GM19099 (cell line): ENCODE results near the gene JPT2.

ENCODE experiments used
- POLR2A ChIP-seq: IDR thresholded peaks from 3 replicates; pipeline ENCODE4 v1.6.1; 2011; ENCODE audit warnings: low read depth; ENCODE audit not compliant: insufficient read length; ENCODE audit errors: extremely low read depth

JPT2 gene

DNA sequence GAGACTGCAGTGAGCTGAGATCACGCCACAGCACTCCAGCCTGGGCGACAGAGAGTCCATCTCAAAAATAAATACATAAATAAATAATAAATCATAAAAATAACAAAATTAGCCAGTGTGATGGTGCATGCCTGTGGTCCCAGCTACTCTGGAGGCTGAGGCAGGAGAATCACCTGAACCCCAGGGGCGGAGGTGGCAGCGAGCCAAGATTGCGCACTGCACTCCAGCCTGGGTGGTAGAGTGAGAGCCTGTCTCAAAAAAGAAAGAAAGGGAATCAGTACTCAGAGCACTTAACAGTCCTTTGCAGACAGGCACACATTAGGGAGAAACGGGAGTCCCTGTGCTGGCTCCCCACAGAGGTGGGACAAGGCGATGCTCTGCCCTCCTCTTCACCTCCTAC, 53.0 kb downstream of the JPT2 start:
- no peak for TF ChIP-seq POLR2A

DNA sequence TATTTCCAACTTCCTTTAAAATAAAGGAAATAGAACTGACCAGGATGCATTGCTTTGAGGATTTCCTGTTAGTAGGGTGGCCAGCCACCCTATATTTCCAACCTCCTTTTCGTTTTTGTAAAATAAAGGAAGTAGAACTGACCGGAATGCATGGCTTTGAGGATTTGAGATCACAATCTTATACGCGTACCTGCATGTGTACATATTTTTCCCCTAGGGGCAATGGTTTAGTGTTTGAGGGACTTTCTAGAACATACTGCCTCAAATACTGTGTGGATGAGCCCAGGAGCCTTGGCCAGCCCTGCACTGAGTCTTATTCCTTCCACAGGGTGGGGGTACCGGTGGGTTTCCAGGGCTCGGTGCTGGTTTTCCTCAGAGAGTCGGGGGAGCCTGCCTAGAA, 53.5 kb downstream of the JPT2 start:
- no peak for TF ChIP-seq POLR2A

DNA sequence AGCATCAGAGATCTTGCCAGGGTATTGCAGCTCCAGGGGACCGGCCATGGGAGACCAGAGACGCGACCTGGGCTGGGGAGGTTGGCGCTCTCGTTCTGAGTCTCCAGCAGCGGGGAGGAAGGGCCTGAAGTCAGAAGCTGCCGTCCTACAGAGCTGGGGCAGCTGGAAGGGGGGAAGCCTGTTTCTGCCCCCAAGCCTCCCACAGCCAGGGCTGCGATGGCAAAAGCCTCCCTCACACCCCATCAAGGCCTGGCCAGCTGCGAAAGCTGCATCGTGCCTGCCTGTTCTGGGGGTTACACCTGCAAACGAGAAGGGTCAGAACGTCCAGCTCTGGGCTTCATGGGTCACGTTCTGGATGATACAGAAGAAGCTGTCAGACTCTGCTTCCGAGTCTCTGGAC, 54.0 kb downstream of the JPT2 start:
- no peak for TF ChIP-seq POLR2A

DNA sequence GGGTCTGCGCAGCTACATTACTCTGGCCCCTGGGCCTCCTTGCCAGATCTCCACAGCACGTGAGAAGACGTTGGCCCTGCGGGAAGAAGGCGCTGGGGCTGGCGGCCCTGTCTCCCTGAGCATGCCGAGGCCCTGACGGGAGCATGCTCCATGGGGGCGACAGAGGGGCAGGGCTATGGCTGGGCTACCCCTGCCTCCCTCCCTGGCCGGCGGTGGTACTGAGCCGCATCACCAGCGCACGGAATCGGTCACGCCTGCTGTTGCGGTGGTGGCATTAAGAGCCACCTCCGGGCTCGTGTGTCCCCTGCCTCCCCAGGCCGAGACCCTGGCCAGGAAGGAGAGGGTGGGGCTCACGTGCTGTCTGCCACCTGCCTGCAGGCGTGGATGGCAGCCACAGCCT, 56.0 kb downstream of the JPT2 start:
- no peak for TF ChIP-seq POLR2A

DNA sequence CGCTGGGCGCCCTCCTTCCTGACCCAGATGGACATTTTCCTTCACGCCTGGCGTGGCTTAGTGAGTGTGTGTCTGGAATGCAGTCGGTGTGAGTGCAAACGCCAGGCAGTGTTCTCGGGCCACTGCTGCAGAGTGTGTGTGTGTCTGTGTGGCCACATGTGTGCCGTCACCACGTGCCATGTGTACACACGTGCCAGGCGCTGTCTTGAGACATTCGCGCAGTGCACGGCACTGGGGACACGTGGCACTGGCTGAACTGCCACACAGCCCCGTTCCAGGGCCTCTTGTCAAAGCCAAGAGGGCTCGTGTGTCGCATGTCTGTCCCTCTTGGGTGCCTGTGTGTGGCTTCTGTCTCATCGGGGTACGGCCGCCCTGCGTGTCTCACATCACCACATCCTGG, 56.7 kb downstream of the JPT2 start:
- no peak for TF ChIP-seq POLR2A

DNA sequence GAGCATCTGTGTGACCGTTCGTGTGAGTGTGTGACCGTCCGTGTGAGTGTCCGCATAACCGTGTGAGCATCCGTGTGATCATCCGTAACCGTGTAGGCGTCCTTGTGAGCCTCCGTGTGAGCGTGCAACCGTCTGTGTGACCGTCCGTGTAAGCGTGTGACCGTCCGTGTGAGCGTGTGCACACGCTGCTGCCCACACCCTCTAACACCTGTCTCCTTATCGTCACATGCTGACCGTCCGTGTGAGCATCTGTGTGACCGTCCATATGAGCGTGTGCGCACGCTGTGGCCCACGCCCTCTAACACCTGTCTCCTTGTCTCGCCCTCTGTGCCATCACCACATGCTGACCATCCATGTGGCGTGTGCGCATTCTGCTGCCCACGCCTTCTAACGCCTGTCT, 62.2 kb downstream of the JPT2 start:
- TF ChIP-seq POLR2A = no peak

DNA sequence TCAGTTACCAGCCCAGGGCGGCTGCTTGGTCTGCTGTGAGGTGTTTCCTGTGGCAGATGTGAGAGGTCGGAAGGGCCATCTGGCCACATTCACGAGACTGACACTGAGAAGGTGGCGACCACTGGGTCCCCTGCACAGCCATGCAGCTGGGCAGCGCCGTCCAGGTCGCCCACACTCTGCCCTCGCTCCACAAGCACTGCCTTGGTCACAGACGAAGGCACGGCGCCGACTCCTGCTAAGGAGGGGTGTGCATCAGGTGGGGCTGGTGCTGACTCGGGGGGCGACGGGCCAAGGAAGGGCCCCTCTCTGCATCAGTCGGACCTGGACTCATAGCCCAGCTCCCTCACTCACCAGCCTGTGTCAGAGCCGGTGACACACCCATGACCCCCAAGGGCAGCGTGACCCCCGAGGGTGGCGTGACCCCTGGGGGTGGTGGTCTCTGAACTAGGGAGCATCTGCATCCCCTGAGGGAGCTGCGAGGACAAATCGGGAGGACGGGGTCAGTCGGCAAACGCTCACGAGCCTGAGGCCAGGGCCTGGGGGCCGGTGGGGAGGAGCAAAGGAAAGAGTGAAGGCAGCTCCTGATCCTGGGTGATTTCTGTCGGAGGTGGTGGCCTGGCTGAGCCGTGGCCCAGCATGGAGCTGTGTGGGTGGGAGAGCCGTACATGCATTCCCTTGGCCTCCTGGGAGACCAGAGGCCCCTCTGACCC, 62.9 kb downstream of the JPT2 start:
- no peak for TF ChIP-seq POLR2A

DNA sequence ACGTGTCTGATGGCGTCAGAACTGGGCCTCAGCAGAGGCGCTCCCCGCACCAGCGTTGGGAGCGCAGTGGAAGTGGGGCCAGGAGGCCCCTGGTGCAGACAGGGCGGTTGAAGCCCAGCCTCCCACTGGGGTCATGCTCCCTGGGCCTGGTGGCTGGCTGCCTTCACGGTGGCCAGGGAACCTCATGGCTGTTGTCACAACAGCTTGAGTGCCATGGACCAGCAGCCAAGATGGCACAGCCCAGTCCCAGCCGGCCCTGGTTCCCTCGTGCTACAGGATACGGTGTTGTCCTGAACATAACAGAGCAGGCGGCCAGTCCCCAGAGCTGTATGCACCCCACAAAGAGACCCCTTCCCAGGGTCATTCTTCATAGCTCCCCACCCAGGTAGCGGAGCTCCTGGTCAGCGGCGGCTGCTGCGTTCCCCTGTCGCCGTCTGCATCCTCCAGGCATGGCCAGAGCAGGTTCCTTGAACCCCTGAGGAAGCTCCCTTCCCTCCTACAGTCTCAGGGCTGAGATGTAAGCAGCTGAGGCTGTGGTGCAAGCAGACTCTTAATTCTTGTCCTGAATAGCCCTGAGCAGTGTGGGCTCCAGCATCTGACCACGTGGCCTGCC, 63.6 kb downstream of the JPT2 start:
- no peak for TF ChIP-seq POLR2A

DNA sequence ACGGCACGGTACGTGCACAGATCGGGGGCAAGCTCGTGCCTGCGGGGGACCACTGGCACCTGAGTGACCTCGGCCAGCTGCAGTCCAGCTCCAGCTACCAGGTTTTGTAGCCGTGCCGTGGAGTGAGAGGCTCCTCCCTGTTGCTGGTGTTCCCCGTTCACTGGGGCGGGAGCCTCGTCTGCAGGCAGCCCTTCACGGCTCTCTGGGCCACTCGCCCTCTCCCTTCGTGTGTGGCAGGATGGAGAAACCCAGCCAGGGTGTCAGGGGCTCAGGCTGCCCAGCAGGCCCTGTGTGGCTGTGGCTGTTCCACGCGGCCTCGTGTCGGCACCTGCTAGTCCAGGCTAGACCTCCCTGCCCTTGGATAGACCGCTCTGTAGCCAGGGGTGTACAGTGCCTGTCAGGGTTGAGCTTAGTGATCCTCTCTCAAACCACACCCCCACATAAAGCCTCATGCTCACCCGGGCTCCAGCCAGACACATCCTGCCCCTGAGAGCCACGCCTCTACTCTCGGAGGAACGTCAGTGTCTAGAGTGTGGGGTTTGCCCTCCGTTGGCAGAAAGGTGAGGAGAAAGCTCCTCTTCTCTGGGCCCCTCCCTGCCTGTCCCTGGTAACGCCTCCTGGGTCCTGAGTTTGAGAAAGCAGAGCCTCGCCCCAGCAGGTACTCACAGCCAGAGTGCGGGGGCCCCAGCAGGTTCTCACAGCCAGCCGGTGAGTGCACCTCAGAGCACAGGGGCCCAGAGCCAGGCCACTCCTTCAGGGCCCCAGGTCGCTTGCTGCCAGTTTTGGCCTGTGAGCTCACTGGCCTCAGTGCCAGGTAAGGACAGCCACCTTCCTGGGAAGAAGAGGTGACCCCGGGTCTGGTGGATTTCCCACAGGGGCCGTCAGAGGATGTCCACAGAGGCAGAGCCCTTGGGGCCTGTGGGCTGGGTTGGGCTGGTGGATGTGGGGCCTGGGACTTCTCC, 65.6 kb downstream of the JPT2 start:
- no peak for TF ChIP-seq POLR2A

DNA sequence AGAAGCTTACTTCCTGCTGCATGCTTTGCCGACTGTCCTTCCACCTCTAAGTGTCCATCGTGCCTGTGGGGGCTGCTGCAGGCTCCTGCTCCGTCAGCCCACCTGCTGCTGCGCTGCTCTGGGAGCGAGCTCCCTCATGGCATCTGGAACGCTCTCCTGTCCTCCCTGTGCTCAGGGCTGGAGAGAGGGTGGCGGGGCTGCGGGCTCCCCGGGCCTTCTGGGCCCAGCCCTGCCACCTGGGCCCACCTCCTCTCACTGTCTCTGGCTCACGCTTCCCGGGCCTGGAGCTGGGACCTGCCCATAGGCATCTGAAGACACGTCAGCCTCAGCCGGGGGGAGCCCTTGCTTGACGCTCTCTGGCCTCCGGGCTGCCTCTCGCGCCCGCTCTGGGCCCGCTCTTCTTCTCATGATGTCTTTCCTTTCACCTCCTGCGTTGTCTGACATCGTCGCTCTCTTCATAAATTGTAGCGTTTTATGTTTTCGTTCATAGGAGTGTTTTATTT, 66.3 kb downstream of the JPT2 start:
- no peak for TF ChIP-seq POLR2A

DNA sequence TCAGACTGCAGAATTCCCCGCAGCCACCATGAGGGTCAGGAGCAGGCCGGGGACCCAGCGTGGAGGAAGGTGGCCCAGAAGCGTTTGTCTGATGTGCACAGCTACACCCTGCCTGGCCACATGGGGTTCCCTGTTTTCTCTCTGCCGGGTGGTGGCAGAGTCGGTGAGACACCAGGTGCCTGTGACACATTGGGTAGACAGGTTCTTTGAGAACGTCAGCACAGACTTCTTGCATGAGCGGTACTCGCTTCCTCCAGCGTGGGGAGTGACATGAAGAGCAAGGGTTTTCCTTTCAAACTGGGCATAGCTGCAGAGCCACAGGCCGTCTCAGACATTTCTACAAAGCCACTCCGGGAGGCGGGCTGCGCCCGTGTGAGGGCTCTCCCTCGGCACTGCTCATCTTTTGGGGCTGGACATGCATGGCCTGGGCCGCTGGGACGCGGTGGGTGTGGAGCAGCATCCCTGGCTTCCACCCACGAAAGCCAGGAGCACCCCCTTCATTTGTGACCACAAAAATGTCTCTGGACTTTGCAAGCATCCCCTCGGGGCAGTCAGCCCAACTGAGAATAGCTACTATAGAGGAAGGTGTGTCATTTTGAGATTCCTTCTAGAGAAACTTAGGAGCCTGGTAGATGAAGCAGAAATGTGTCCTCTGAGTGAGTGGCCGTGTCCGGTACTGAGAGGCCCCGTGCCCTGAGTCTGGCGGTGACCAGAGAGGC, 67.3 kb downstream of the JPT2 start:
- TF ChIP-seq POLR2A = no peak

DNA sequence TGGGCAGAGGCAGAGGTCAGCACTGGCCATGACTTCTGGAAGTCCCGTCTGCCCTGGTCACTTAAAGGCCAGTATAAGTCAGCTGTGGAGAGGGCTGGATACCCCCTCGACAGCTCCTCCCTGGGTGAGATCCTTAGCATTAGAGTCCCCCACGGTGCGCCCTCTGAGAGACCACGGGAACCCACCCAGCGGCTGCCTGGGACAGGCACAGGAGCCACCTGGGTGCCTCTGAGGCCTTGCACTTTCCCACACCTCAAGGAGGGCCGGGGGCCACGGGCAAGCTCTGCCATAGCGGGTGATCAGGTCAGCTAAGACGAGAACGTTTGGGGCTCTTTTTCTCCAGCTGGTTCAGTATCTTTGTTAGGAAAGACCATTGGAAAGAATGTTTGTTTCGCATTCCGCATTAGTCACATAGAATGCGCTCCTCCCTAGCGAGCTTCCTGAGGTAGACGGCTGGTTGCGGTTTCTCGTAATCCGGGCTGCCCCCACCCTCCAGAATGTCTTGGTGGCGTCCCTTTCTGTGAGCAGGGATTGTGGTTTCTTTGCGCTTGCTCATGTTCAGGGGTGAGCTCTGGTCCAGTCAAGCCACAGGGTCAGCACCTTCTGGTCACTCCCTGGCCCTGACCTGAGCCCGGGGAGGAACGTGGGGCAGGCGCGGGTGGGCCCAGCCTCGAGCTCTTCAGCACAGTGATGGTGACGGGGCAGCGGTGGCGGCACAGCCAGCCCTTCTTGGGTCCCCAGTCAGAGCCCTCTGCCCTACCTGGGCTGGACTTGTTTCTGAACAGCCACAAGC, 68.0 kb downstream of the JPT2 start:
- TF ChIP-seq POLR2A = no peak

DNA sequence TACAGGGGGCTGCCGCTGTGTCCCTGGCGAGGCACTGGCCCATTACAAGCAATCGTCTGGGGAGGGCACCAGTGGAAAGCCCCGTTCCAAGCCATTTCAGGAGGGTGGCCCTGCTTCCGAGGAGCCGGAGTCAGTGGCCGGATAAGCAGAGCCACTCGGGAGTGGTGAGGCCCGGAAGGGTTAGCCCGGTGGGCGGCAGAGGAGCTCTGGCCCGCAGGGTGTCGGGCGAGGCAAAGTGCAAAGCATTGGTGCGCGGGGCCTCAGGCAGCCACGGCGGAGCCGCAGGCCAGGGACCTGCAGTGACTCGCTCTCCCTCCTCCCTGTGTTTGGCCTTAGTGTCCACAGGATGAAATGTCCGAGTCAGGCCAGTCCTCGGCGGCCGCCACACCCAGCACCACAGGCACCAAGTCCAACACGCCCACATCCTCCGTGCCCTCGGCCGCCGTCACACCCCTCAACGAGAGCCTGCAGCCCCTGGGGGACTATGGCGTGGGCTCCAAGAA, 68.7 kb downstream of the JPT2 start:
- TF ChIP-seq POLR2A = no peak

DNA sequence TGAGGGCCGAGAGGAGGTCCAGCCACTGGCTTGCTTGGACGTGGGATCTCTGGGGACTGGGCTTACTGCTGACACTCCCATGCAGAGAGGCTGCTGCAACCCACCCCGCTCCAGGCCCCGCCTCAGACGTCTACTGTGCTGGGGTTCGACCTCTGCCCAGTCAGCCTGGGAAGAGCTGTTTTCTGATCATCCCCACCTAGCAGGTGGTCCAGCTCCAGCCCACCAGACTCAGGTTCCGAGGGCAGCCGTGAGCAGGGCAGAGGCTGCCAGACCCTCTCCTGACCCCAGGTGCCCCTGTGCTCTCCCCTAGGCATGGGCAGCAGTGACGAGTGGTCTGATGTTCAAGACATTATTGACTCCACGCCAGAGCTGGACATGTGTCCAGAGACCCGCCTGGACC, 69.9 kb downstream of the JPT2 start:
- no peak for TF ChIP-seq POLR2A
